Liver (tissue), 9 donors: ENCODE data around the gene TOMM22. TPM values are rescaled to one million over a fixed set of nuclear protein-coding genes. Genes with fewer than 3 reads are reported as not detected.

ENCODE experiments used
- DNase-seq: peaks from one replicate; pipeline ENCODE4 v3.0.0-alpha.2; 2017; ENCODE audit warnings: low spot score
- H3K27ac ChIP-seq, 2 donors: one replicate each; pipeline ENCODE4 v1.7.0; 2013; ENCODE audit warnings: inconsistent platforms in 2 of 2, low read length in 2 of 2, control low read depth in 1 of 2, low read depth in 1 of 2, mild to moderate bottlenecking in 1 of 2
- H3K27me3 ChIP-seq, 4 donors: one replicate each; pipeline versions ENCODE4 v1.6.1 to v1.7.0; 2013; ENCODE audit warnings: low read length in 3 of 4, inconsistent platforms in 1 of 4, mild to moderate bottlenecking in 1 of 4, moderate library complexity in 1 of 4; ENCODE audit not compliant: control insufficient read depth in 4 of 4, insufficient read depth in 4 of 4
- H3K36me3 ChIP-seq, 4 donors: one replicate each; pipeline versions ENCODE4 v1.6.1 to v1.7.0; 2013; ENCODE audit warnings: low read length in 3 of 4, mild to moderate bottlenecking in 3 of 4, low read depth in 1 of 4, moderate library complexity in 1 of 4; ENCODE audit not compliant: control insufficient read depth in 4 of 4, insufficient read depth in 3 of 4
- H3K4me1 ChIP-seq, 4 donors: one replicate each; pipeline versions ENCODE4 v1.6.1 to v1.7.0; 2013; ENCODE audit warnings: low read length in 3 of 4, mild to moderate bottlenecking in 3 of 4, moderate library complexity in 1 of 4; ENCODE audit not compliant: control insufficient read depth in 4 of 4, insufficient read depth in 4 of 4
- H3K4me3 ChIP-seq, 3 donors: one replicate each; pipeline versions ENCODE4 v1.6.1 to v1.7.0; 2013; ENCODE audit warnings: low read length in 3 of 3, control low read depth in 1 of 3, low read depth in 1 of 3, mild to moderate bottlenecking in 1 of 3
- H3K9ac ChIP-seq, 2 donors: one replicate each; pipeline ENCODE4 v1.7.0; 2013; ENCODE audit warnings: low read length in 2 of 2, mild to moderate bottlenecking in 2 of 2, moderate library complexity in 2 of 2, control low read depth in 1 of 2, low read depth in 1 of 2
- H3K9me3 ChIP-seq, 4 donors: one replicate each; pipeline versions ENCODE4 v1.6.1 to v1.7.0; 2013; ENCODE audit warnings: low read length in 3 of 4; ENCODE audit not compliant: control insufficient read depth in 4 of 4
- FOXA2 ChIP-seq: IDR thresholded peaks from 2 replicates; pipeline ENCODE4 v1.6.1; 2016; ENCODE audit warnings: antibody characterized with exemption
- HNF4A ChIP-seq, 2 donors: conservative IDR thresholded peaks; 2 replicates each; pipeline ENCODE4 v1.6.1; 2016; ENCODE audit warnings: antibody characterized with exemption in 2 of 2, mild to moderate bottlenecking in 2 of 2
- JUND ChIP-seq, 2 donors: IDR thresholded peaks; 2 replicates each; pipeline ENCODE4 v1.6.1; 2016; ENCODE audit warnings: antibody characterized with exemption in 2 of 2
- YY1 ChIP-seq: IDR thresholded peaks from 2 replicates; pipeline ENCODE4 v1.6.1; 2016; ENCODE audit warnings: antibody characterized with exemption, mild to moderate bottlenecking
- ZBTB33 ChIP-seq: IDR thresholded peaks from 2 replicates; pipeline ENCODE4 v1.6.1; 2016; ENCODE audit warnings: antibody characterized with exemption
- WGBS: extraction: QIAGEN DNeasy Blood & Tissue Kit; methylation state at CpG from one replicate; pipeline ENCODE4 v1.1.7; 2013; 5-methylcytosine and 5-hydroxymethylcytosine counted together
- polyA plus RNA-seq, 2 donors: library from polyadenylated mRNA; stranded (reverse) in 1 of 2; unstranded in 1 of 2; fragments of 200-250 nt in 1 of 2; fragments of >200 nt in 1 of 2; fragmentation: Nextera tagmentation in 1 of 2; extraction: Ambion mirVana in 1 of 2; gene quantifications; one replicate each; pipeline versions ENCODE4 v1.2.1 to v1.2.3, GENCODE V29; 2013 to 2015
- total RNA-seq, 2 donors: library from RNA; depleted of rRNA; stranded (reverse); fragments of >200 nt; gene quantifications; one replicate each; pipeline ENCODE4 v1.2.3, GENCODE V29; 2014
- TF ChIP-seq, protein P1 (sequence below): fragments of 150-350 bp; IDR thresholded peaks from 2 replicates; pipeline ENCODE4 v1.5.1; 2017; ENCODE audit warnings: improper control_type of control experiment, low read depth, low read length; ENCODE audit not compliant: missing input control
- TF ChIP-seq, protein P2 (sequence below): IDR thresholded peaks from 2 replicates; pipeline ENCODE4 v1.6.1; 2016; ENCODE audit warnings: antibody characterized with exemption, mild to moderate bottlenecking
- donor health status: healthy.
- donor health status: healthy.
- donor health status: healthy.
- donor health status: healthy.
- donor health status: healthy.

Gene TOMM22
- total and polyA plus RNA-seq, 4 donors, result 20.2 to 44.3 (median 21.3) TPM

DNA sequence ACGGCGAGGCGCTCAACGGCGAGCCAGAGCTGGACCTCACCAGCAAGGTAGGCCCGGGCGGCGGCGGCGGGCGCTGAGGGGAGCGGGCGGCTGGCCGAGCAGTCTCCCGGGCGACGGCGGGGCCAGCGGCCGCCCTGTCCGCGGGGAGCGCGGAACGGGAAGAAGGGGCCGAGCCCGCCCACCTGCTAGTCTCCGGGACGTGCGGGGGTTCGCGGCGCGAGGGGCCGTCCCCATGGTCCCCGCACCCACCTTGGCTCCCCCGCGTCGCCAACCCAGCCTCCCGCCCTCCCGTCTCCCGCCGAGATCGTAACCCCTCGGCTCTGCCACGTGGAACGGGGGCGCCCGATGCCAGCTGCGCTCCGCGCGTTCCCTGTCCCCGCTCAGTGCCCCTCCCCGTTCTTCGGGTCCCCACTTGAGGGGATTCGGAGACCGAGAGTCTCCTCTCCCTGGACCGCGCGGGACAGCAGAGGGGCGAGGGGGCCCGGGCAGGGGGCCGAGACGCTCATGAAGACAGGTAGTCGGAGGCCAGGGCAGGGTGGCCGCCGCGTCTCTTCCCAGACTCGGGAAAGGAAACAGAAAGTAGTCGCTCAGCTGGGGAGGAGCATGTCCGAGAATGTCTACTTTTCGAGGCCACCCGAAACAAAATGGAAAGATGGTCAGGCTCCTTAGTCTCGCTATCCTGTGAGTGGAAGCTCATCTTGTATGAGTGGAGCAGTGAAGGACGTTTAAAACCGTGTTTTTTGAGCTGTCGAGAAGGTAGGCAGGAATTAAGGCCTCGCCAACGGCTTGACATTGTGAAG lies 24.5 kb downstream of the TOMM22 start:
- TF ChIP-seq, protein P1, sequence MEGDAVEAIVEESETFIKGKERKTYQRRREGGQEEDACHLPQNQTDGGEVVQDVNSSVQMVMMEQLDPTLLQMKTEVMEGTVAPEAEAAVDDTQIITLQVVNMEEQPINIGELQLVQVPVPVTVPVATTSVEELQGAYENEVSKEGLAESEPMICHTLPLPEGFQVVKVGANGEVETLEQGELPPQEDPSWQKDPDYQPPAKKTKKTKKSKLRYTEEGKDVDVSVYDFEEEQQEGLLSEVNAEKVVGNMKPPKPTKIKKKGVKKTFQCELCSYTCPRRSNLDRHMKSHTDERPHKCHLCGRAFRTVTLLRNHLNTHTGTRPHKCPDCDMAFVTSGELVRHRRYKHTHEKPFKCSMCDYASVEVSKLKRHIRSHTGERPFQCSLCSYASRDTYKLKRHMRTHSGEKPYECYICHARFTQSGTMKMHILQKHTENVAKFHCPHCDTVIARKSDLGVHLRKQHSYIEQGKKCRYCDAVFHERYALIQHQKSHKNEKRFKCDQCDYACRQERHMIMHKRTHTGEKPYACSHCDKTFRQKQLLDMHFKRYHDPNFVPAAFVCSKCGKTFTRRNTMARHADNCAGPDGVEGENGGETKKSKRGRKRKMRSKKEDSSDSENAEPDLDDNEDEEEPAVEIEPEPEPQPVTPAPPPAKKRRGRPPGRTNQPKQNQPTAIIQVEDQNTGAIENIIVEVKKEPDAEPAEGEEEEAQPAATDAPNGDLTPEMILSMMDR, result no peak
- peak; percentile 42 for TF ChIP-seq YY1
- WGBS, result under 1% methylated on average over 80 of the region's 80 CpGs
- Histone ChIP-seq H3K27ac (peak overlapping the region; percentile 94), H3K27me3 (no peaks in the 10 kb centered on the region), H3K4me1 (peaks cover 0 to 33% (median 19%) of the 10 kb centered on the region in 4 donors), H3K9ac (peak overlapping the region; percentile 77 to 83), H3K36me3 (peaks cover 0 to 6% (median 3%) of the 10 kb centered on the region in 4 donors), H3K9me3 (no peaks in the 10 kb centered on the region), H3K4me3 (peak overlapping the region; percentile 75 to 93 (median 93))
- DNase-seq, result peak; percentile 62

GRCh38 chr22:38706901-38707195 lies 25.1 kb downstream of the TOMM22 start:
- TF ChIP-seq ZBTB33 (no peak), FOXA2 (no peak)
- H3K4me3 ChIP-seq, result peak overlapping the region; percentile 75 to 93 (median 93)
- H3K9me3 ChIP-seq, result no peaks in the 10 kb centered on the region
- peak overlapping the region; percentile 94 for H3K27ac ChIP-seq
- H3K27me3 ChIP-seq, result no peaks in the 10 kb centered on the region
- peak overlapping the region; percentile 77 to 83 for H3K9ac ChIP-seq
- H3K4me1 ChIP-seq, result peaks cover 0 to 29% (median 18%) of the 10 kb centered on the region in 4 donors
- WGBS, result 8% methylated on average over 4 of the region's 4 CpGs
- peaks cover 0 to 6% (median 3%) of the 10 kb centered on the region in 4 donors for H3K36me3 ChIP-seq
- DNase-seq, result no peak

DNA sequence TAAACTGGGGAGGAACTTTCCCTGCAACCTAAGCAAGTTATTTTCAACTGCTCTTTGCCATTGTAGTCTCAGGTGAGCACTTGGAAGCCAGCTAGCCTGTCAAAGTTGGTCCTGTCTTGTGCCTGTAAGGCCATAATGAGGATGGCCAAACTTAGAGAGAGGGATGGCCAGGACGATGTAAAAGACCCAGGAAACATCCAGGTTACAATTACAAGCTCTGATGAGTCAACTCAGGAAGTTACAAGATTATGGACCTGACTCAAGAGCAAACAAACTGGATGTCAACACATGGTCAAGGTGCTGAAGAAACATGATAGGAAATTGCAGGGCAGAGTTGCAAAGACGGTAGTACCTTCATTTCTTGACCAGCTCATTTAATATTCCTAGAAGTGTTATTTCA lies 25.6 kb downstream of the TOMM22 start:
- Histone ChIP-seq H3K27ac (peak overlapping the region; percentile 94), H3K4me1 (peaks cover 0 to 29% (median 18%) of the 10 kb centered on the region in 4 donors), H3K9me3 (no peaks in the 10 kb centered on the region), H3K4me3 (peak overlapping the region; percentile 75 to 93 (median 93)), H3K36me3 (peaks cover 0 to 6% (median 3%) of the 10 kb centered on the region in 4 donors), H3K27me3 (no peaks in the 10 kb centered on the region), H3K9ac (peak overlapping the region in 1 of 2 donors; percentile 17)
- no peak for DNase-seq
- TF ChIP-seq HNF4A (conservative IDR thresholded peaks at IDR 0.05) (peak in 1 of 2 donors; percentile 19), JUND (IDR thresholded peaks at IDR 0.05) (peak in 1 of 2 donors; percentile 21)
- TF ChIP-seq, protein P2, sequence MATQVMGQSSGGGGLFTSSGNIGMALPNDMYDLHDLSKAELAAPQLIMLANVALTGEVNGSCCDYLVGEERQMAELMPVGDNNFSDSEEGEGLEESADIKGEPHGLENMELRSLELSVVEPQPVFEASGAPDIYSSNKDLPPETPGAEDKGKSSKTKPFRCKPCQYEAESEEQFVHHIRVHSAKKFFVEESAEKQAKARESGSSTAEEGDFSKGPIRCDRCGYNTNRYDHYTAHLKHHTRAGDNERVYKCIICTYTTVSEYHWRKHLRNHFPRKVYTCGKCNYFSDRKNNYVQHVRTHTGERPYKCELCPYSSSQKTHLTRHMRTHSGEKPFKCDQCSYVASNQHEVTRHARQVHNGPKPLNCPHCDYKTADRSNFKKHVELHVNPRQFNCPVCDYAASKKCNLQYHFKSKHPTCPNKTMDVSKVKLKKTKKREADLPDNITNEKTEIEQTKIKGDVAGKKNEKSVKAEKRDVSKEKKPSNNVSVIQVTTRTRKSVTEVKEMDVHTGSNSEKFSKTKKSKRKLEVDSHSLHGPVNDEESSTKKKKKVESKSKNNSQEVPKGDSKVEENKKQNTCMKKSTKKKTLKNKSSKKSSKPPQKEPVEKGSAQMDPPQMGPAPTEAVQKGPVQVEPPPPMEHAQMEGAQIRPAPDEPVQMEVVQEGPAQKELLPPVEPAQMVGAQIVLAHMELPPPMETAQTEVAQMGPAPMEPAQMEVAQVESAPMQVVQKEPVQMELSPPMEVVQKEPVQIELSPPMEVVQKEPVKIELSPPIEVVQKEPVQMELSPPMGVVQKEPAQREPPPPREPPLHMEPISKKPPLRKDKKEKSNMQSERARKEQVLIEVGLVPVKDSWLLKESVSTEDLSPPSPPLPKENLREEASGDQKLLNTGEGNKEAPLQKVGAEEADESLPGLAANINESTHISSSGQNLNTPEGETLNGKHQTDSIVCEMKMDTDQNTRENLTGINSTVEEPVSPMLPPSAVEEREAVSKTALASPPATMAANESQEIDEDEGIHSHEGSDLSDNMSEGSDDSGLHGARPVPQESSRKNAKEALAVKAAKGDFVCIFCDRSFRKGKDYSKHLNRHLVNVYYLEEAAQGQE, result no peak
- WGBS, result 16% methylated on average over 2 of the region's 2 CpGs
